Hematopoietic multipotent progenitor cell (in vitro differentiated cells): ENCODE measurements around the gene SP3. TPM values are rescaled to one million over a fixed set of nuclear protein-coding genes. Genes with fewer than 3 reads are reported as not detected.

Experiments
- DNase-seq, 3 donors: peaks; one replicate each; pipeline ENCODE4 v3.0.0-alpha.2; 2011 to 2015; ENCODE audit warnings: low read depth in 2 of 3, low spot score in 2 of 3
- total RNA-seq: library from RNA; depleted of rRNA; stranded (reverse); fragments of >200 nt; gene quantifications from one replicate; pipeline ENCODE4 v1.2.3, GENCODE V29; 2012

SP3 gene
- total RNA-seq, 1 donor, result 104 TPM

DNA sequence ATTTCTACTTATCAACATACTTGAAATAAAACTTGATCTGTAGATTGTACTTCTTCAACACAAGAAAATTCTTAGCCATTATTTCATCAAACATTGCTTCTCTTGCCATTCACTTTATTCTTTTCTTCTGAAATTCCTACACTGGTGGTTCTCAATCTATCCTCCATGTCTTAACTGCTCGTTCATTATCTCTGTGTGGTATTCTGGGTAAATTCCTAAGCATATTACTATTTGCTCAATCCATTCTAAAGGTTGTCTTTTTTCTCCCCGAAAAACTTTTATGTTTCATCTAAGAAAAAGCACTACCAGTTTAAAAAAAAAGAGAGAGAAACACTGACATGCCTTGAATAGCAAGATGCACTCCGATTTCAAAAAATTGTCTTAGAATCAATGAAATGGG lies 18.0 kb downstream of the SP3 start:
- DNase-seq, result no peak

DNA sequence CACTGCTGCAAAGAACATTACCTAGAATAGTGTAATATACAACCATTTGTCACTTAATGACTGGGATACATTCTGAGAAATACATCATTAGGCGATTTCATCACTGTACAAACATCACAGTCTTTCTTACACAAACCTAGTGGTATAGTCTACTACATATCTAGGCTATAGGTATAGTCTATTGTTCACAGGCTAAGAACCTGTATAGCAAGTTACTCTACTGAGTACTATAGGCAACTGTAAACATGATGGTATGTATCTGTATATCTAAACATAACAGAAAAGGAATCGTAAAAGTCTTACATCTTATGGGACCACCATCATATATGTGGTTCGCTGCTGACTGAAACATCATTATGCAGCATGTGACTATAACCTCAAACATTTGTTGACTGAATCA lies 21.4 kb downstream of the SP3 start:
- DNase-seq, result no peak

GRCh38 chr2:173942861-173943523 lies 22.2 kb downstream of the SP3 start:
- DNase-seq, result no peak

GRCh38 chr2:173941567-173941966 lies 23.6 kb downstream of the SP3 start:
- DNase-seq, result no peak

- DNase-seq, result no peak
Measured at GRCh38 chr2:173940208-173941020, 24.8 kb downstream of the SP3 start.

DNA sequence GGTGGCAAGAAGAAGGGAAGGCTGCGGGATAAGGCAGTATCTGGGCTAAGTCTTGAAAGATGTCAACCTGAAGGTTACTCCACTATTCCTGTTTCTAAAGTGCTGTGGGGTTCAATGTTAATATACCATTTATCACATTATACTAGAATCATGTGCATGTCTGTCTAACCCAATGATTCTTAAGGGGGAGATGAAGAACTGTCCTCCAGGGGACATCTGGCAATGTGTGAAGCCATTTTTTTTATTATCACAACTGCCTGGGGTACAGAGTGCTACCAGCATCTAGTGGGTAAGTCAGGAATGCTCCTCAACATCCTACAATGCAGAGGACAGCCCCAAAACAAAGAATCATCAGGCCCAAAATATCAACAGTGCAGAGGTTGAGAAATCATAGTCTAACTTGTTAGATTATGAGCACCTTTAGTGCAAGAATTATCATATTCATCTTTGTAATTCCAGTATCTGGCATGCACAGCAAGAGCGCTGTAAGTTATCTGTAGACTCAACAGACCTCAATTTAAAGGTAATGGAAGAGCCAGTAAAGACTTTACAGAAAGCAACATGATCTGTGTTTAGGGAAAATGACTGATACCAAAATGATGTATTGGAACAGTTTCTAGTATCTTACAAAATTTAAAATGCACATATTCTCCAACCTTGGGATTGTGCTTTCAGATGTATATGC lies 26.3 kb downstream of the SP3 start:
- no peak for DNase-seq

DNA sequence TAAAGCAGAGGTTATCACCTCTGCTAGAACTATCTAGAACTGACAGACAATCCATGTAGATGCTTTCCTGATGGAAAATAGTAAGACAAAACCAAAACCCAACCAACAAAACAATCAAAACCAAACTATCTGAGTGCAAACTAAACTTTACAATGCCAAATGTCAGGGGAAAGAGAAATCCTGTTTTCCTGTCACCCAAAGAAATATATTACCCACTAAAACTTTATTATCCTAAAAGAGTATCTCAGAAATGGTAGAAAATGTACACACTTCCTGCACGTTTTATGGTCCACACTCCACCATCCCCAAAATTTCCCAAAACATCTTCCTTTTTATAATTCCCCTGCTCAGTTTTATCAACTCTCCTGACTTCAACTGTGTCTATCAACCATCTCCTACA lies 29.9 kb downstream of the SP3 start:
- no peak for DNase-seq

GRCh38 chr2:173934895-173935294 lies 30.3 kb downstream of the SP3 start:
- no peak for DNase-seq

DNA sequence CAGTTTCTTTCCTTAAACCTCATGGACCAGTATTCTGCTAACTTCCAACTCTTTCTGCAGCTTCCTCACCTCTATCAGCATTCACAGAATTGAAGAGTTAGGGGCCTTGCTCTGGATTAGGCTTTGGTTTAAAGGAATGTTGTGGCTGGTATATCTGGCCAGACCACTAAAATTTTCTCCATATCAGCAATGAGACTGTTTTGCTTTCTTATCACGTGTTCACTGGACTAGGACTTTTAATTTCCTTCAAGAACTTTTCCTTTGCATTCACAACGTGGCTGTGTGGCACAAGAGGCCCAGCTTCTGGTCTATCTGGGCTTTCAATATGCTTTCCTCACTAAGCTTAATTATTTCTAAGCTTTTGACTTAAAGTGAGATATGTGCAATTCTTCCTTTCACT lies 33.4 kb downstream of the SP3 start:
- DNase-seq, result no peak

DNA sequence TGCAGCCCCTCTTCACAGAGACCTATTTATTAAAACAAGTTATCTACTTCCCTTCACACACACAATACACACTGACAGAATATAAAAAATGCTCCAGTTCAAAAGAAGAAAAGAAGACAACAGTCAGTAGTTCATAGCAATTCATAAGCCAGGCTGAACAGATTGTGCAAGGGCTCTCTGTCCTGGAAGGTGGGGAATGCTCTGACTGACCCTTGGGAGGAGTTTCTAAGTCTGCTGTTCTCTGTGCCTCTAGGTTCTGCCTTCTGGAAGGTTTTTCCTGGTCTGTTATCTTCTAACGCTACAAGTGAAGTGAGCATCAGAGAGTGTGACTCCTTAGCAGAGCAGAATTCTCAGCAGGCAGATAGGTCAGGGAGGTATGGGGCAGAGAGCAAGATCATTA lies 35.7 kb downstream of the SP3 start:
- DNase-seq, result no peak

- DNase-seq, result no peak
Measured at GRCh38 chr2:173926875-173927274, 38.3 kb downstream of the SP3 start.

DNA sequence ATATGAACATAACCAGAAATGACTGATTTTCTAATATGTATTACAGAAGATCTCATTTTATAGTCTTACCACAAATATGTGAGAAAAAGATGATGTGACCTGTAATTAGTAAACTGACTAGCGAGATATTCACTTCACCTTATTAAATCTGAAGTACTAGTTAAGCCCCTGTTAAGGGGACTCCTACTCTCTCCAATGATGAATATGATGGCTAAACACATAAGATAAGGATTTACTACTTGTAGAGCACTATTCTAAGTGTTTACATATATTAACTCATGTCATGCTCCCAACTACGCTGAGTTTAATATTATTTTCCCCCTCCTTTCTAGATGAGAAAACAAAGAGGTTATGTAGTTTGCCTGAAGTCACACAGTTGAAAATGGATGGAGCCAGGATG lies 40.9 kb downstream of the SP3 start:
- DNase-seq, result no peak

DNA sequence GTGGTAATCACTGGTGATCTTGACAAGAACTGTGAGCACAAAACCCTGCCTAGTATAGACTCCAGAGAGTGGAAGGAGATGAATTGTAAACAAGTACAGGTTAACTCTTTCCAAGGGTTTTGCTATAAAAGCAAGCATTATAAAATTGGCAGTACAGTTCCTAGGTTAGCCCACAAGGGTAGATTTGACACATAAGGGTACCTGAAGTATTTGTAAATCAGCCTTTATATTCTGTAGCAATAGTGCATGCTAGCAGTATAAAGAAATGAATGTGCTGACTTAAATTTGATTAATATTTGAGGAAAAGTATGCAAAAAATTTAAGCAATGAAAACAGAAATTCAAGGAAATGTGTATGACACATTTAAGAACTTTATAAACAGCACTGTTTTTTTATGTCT lies 42.4 kb downstream of the SP3 start:
- no peak for DNase-seq

DNA sequence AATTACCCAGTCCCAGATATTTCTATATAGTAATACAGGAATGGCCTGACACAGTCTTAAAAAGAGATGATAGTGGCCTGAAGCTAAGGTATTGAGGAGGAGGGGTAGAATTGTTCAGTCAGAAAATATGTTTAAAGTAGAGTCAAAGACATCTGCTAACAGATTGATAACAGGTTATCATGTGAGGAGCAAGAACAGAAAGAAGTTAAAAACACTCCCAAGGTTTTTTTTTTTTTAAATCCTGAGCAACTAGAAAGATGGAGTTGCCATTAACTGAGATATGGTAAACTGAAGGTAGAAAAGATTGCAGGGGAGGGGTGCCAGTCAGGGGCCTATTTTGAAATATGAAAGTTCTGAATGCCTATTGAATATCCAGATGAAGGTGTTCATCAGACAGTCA lies 43.1 kb downstream of the SP3 start:
- DNase-seq, result no peak

GRCh38 chr2:173914055-173914927 lies 50.9 kb downstream of the SP3 start:
- no peak for DNase-seq

DNA sequence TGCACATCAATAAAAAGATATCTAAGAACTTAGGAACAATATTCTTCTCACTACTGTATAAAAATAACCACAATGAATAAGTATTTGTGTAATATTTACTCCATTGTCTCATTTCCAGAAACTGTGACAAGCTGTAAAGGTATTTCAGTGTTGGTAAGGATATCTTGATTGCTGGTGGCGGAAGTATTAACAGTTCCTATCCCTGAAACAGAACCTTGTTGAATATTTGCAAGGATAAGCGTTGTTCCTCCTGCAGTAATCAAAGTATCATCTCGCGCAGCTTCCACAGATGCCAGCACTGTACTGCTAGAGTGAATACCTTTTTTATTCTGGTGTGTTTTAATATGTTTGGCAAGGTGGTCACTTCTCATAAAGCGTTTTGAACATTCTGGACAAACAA lies 55.3 kb downstream of the SP3 start:
- no peak for DNase-seq

DNA sequence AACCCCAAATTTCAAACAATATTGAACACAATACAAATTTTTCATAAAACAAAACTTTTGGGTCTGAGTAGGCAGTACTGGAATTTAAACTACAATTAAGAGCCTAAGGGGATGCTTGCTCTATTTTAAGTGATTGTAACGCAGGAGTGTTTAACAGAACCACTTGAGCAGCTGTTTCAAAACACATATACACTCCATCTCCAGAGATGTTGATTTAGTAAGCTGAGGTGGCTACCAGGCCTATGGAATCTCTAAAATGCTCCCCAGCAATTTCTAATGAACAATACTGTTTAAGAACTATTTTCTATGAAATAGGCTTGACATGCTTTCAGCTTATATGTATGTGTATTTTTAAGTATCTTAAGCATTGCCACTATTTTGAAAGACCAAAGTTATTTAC lies 58.5 kb downstream of the SP3 start:
- DNase-seq, result no peak

GRCh38 chr2:173903601-173904394 lies 61.4 kb downstream of the SP3 start:
- DNase-seq, result no peak

DNA sequence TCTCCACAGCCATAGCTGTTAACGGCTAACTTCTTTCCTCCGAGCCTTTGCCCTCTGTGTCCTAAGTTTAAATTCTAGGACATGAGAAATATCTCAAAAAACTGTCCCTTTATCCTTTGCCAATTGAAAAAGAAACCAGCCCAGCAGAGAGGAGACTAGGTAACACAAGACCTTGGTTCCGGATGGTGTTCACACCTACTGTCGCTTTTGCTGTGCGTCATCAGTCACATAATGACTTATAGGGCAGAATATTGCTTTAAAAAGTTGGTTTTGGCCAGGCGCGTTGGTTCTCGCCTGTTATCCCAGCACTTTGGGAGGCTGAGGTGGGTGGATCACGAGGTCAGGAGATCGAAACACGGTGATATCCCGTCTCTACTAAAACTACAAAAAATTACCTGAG lies 66.2 kb downstream of the SP3 start:
- no peak for DNase-seq

DNA sequence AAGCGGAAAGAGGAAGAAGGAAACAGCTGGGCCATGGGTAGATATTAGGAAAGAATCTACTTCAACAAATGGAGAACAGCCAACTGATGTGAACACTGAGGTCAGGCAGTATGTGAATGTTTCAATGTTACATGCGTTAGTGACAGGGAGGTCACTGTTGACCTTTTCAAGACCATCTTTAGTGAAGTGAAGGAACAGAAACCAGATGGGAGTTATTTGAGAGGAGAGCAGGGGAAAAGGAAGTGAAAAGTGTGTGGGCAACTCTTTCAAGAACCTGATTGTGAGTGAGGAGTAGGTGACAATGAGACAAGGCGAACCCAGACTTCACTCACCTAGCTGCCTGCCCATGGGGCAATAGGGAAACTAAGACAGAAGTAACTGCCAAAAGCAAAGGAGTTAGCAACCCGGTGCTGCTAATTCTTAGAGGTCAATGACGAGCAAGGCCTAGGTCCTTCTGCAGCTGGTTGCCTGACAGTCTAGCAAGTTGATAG lies 67.0 kb downstream of the SP3 start:
- DNase-seq, result peak in 1 of 3 donors; percentile 37
